Neural cell (in vitro differentiated cells): ENCODE measurements around the gene NELFE. TPM values are rescaled to one million over a fixed set of nuclear protein-coding genes. Genes with fewer than 3 reads are reported as not detected.

ENCODE experiments used
- H2AFZ ChIP-seq: fragments of 200-600, 300-800 bp; sonication (generic), shearing (Covaris generic); 2 replicates; pipeline ENCODE4 v1.6.0; 2014; ENCODE audit warnings: low read depth, mild to moderate bottlenecking, antibody characterized with exemption, low read length, moderate library complexity
- H3F3A ChIP-seq: fragments of 200-600 bp; shearing (Covaris generic); 2 replicates; pipeline ENCODE4 v1.6.1; 2016; ENCODE audit warnings: mild to moderate bottlenecking, moderate library complexity, mixed read lengths, antibody characterized with exemption, low read length; ENCODE audit not compliant: insufficient read depth, poor library complexity, severe bottlenecking
- H3K27ac ChIP-seq: fragments of 200-600, 300-800 bp; sonication (generic), shearing (Covaris generic); 2 replicates; pipeline ENCODE4 v1.5.1; 2014; ENCODE audit warnings: mild to moderate bottlenecking, low read length, moderate library complexity
- H3K27me3 ChIP-seq: fragments of 300-800, 200-600 bp; sonication (generic), shearing (Covaris generic); 2 replicates; pipeline ENCODE4 v1.6.0; 2014; ENCODE audit warnings: mild to moderate bottlenecking, low read depth, low read length, moderate library complexity; ENCODE audit not compliant: insufficient read depth
- H3K36me3 ChIP-seq: fragments of 300-800, 200-600 bp; sonication (generic), shearing (Covaris generic); 2 replicates; pipeline ENCODE4 v1.5.1; 2014; ENCODE audit warnings: mild to moderate bottlenecking, antibody characterized with exemption, low read length, moderate library complexity; ENCODE audit not compliant: insufficient read depth
- H3K4me2 ChIP-seq: fragments of 300-800, 200-600 bp; sonication (generic), shearing (Covaris generic); 2 replicates; pipeline ENCODE4 v1.6.0; 2014; ENCODE audit warnings: mild to moderate bottlenecking, low read length
- H3K4me3 ChIP-seq: fragments of 300-800, 200-600 bp; sonication (generic), shearing (Covaris generic); 2 replicates; pipeline ENCODE4 v1.5.1; 2014; ENCODE audit warnings: mild to moderate bottlenecking, low read length, moderate library complexity
- H3K79me2 ChIP-seq: fragments of 200-600 bp; shearing (Covaris generic); replicated peaks from 2 replicates; pipeline ENCODE4 v1.6.0; 2014; ENCODE audit warnings: mild to moderate bottlenecking, low read length, moderate library complexity; ENCODE audit not compliant: insufficient read depth
- H3K9ac ChIP-seq: fragments of 300-800, 200-600 bp; sonication (generic), shearing (Covaris generic); 2 replicates; pipeline ENCODE4 v1.6.1; 2016; ENCODE audit warnings: mild to moderate bottlenecking, low read length, mixed read lengths
- H3K9me2 ChIP-seq: fragments of 200-600 bp; shearing (Covaris generic); 2 replicates; pipeline ENCODE4 v1.6.1; 2016; ENCODE audit warnings: mild to moderate bottlenecking, low read length, mixed read lengths; ENCODE audit not compliant: insufficient read depth
- H3K9me3 ChIP-seq: fragments of 200-600, 300-800 bp; sonication (generic), shearing (Covaris generic); 2 replicates; pipeline ENCODE4 v1.6.1; 2016; ENCODE audit warnings: mild to moderate bottlenecking, mixed run types, low read length, moderate library complexity, mixed read lengths
- H4K20me1 ChIP-seq: fragments of 200-600 bp; shearing (Covaris generic); 2 replicates; pipeline ENCODE4 v1.6.1; 2016; ENCODE audit warnings: mild to moderate bottlenecking, mixed run types; ENCODE audit not compliant: insufficient read depth
- EP300 ChIP-seq: fragments of 450-650 bp; conservative IDR thresholded peaks from 2 replicates; pipeline ENCODE4 v1.6.1; 2014; ENCODE audit warnings: antibody characterized with exemption, mild to moderate bottlenecking, moderate library complexity; ENCODE audit not compliant: poor library complexity, severe bottlenecking
- POLR2AphosphoS5 ChIP-seq: IDR thresholded peaks from 2 replicates; pipeline ENCODE4 v1.6.1; 2012
- RAD21 ChIP-seq: fragments of 450-650 bp; conservative IDR thresholded peaks from 2 replicates; pipeline ENCODE4 v1.6.1; 2014; ENCODE audit warnings: antibody characterized with exemption, mild to moderate bottlenecking, moderate library complexity
- REST ChIP-seq: IDR thresholded peaks from 2 replicates; pipeline ENCODE4 v1.6.1; 2012; ENCODE audit warnings: borderline replicate concordance
- SMC3 ChIP-seq: fragments of 450-650 bp; conservative IDR thresholded peaks from 2 replicates; pipeline ENCODE4 v1.6.1; 2014; ENCODE audit warnings: antibody characterized with exemption, mild to moderate bottlenecking, moderate library complexity; ENCODE audit not compliant: poor library complexity
- polyA plus RNA-seq: library from polyadenylated mRNA; depleted of rRNA; stranded (reverse); fragments of >200 nt; gene quantifications from 2 replicates; pipeline ENCODE4 v1.2.3, GENCODE V29; 2014
- TF ChIP-seq, protein P1 (sequence below): fragments of 450-650 bp; IDR thresholded peaks from 2 replicates; pipeline ENCODE4 v1.5.1; 2014; ENCODE audit warnings: antibody characterized with exemption, mild to moderate bottlenecking, moderate library complexity; ENCODE audit not compliant: poor library complexity, severe bottlenecking

NELFE gene
- polyA plus RNA-seq, 1 donor from 2014 or later, result 103 TPM

DNA sequence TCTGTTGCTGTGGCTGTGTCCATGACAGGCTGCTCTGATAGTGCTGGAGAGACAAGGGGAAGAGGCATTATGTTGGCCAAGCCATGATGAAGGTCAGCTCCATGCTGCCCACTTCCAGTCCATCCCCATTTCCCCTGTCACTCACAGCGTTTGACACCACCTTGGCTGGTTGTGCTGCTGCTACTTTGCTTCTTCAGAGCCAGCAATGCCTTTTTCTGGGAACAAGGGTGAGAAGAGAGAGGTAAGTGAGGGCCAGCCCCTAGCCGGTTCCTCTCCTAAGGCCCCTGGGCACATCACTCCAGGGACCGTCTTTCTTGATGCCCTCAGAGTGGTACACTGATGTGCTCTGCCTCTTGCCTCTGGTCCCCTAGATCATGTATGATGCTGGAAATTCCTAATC, 2.0 kb downstream of the NELFE start:
- no peak for TF ChIP-seq POLR2AphosphoS5
- H3K4me3 ChIP-seq, result no peak overlapping the region
- H3K9me3 ChIP-seq, result no peaks in the 10 kb centered on the region
- peaks cover 24% of the 10 kb centered on the region for H3K79me2 ChIP-seq
- no peaks in the 10 kb centered on the region for H3K36me3 ChIP-seq
- H3K9me2 ChIP-seq, result no peaks in the 10 kb centered on the region
- H4K20me1 ChIP-seq, result no peaks in the 10 kb centered on the region
- no peak overlapping the region for H3K9ac ChIP-seq
- no peak overlapping the region for H2AFZ ChIP-seq
- H3K4me2 ChIP-seq, result no peak overlapping the region
- no peaks in the 10 kb centered on the region for H3F3A ChIP-seq
- H3K27me3 ChIP-seq, result no peaks in the 10 kb centered on the region
- H3K27ac ChIP-seq, result no peak overlapping the region

- Histone ChIP-seq H3K9me2 (no peaks in the 10 kb centered on the region), H3K9me3 (no peaks in the 10 kb centered on the region), H3K36me3 (no peaks in the 10 kb centered on the region), H3K27me3 (no peaks in the 10 kb centered on the region), H3K4me2 (no peak overlapping the region), H3K9ac (no peak overlapping the region), H3K4me3 (no peak overlapping the region), H3F3A (no peaks in the 10 kb centered on the region), H3K79me2 (peaks cover 19% of the 10 kb centered on the region), H2AFZ (no peak overlapping the region), H3K27ac (no peak overlapping the region), H4K20me1 (no peaks in the 10 kb centered on the region)
- TF ChIP-seq SMC3 (no peak), REST (no peak), EP300 (no peak)
- TF ChIP-seq, protein P1, sequence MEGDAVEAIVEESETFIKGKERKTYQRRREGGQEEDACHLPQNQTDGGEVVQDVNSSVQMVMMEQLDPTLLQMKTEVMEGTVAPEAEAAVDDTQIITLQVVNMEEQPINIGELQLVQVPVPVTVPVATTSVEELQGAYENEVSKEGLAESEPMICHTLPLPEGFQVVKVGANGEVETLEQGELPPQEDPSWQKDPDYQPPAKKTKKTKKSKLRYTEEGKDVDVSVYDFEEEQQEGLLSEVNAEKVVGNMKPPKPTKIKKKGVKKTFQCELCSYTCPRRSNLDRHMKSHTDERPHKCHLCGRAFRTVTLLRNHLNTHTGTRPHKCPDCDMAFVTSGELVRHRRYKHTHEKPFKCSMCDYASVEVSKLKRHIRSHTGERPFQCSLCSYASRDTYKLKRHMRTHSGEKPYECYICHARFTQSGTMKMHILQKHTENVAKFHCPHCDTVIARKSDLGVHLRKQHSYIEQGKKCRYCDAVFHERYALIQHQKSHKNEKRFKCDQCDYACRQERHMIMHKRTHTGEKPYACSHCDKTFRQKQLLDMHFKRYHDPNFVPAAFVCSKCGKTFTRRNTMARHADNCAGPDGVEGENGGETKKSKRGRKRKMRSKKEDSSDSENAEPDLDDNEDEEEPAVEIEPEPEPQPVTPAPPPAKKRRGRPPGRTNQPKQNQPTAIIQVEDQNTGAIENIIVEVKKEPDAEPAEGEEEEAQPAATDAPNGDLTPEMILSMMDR, result no peak
These were observed 4.3 kb downstream of the NELFE start for GRCh38 chr6:31954511-31954910.

DNA sequence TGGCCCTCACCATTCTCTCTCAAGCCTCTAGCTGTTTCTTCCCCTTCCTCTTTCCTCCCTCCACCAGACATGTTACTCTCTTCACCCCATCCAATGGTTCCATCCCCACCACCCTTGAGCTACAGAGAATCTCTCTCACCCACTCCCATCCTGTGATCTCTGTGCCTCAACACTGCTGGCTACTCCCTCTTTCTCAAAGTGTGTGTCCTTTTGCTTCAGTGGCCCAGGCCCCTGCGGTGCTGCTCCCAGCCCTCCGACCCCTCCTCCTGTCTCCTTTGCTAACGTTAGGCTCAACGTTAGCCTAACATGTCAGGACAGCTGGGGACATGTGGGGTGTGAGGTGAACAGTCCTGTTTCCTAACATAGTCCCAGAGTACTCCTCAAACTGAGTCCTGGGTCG, 5.9 kb downstream of the NELFE start:
- H3F3A ChIP-seq, result no peaks in the 10 kb centered on the region
- H3K79me2 ChIP-seq, result peaks cover 6% of the 10 kb centered on the region
- no peaks in the 10 kb centered on the region for H3K27me3 ChIP-seq
- H3K9me3 ChIP-seq, result no peaks in the 10 kb centered on the region
- H4K20me1 ChIP-seq, result no peaks in the 10 kb centered on the region
- no peak overlapping the region for H2AFZ ChIP-seq
- no peak overlapping the region for H3K4me3 ChIP-seq
- no peak for TF ChIP-seq RAD21
- TF ChIP-seq, protein P1, result no peak
- no peaks in the 10 kb centered on the region for H3K9me2 ChIP-seq
- H3K36me3 ChIP-seq, result no peaks in the 10 kb centered on the region
- H3K27ac ChIP-seq, result no peak overlapping the region
- no peak overlapping the region for H3K4me2 ChIP-seq
- no peak overlapping the region for H3K9ac ChIP-seq
